ENCODE results near the gene GADD45B.

- no peak for TF ChIP-seq USF2 (IDR thresholded peaks at IDR 0.05; ENCODE audit: borderline replicate concordance, low read depth, low read length)
- TF ChIP-seq ZNF217 (IDR thresholded peaks at IDR 0.05): no peak
- no peak for TF ChIP-seq SMAD5 (IDR thresholded peaks at IDR 0.05; ENCODE audit: low read depth)
- TF ChIP-seq CTCF (IDR thresholded peaks at IDR 0.05 in 2 of 3, conservative IDR thresholded peaks at IDR 0.05 in 1 of 3; ENCODE audit: control insufficient read depth in 2 of 3, extremely low read depth in 1 of 3, insufficient read depth in 1 of 3, low read depth in 3 of 3, low read length in 3 of 3): no peak
- TF ChIP-seq IKZF2 (IDR thresholded peaks at IDR 0.05): no peak
- TF ChIP-seq SRF (IDR thresholded peaks at IDR 0.05; ENCODE audit: low read depth in 2 of 2, low read length in 2 of 2): no peak
- no peak for TF ChIP-seq POLR2A (IDR thresholded peaks at IDR 0.05; ENCODE audit: low read depth, low read length)
- no peak for TF ChIP-seq POLR2AphosphoS5 (IDR thresholded peaks at IDR 0.05; ENCODE audit: low read length)
- no peak for TF ChIP-seq CREB1 (IDR thresholded peaks at IDR 0.05; ENCODE audit: low read depth)
Observed at GRCh38 chr19:2483084-2483483, 7.2 kb downstream of the GADD45B start.
